GM12864 (cell line): ENCODE results near the gene NUP62.

Source experiments
- DNase-seq: peaks from one replicate; pipeline ENCODE4 v3.0.0-alpha.2; 2011; ENCODE audit warnings: low read depth
- H3K4me3 ChIP-seq: 2 replicates; pipeline ENCODE4 v1.5.1; 2011; ENCODE audit warnings: mild to moderate bottlenecking, low read depth, low read length, control low read depth
- TF ChIP-seq, protein P1 (sequence below): IDR thresholded peaks from 2 replicates; pipeline ENCODE4 v1.5.1; 2011; ENCODE audit warnings: low read depth, mild to moderate bottlenecking, moderate library complexity, low read length, control low read depth, inconsistent platforms; ENCODE audit errors: missing control alignments

Gene NUP62

DNA sequence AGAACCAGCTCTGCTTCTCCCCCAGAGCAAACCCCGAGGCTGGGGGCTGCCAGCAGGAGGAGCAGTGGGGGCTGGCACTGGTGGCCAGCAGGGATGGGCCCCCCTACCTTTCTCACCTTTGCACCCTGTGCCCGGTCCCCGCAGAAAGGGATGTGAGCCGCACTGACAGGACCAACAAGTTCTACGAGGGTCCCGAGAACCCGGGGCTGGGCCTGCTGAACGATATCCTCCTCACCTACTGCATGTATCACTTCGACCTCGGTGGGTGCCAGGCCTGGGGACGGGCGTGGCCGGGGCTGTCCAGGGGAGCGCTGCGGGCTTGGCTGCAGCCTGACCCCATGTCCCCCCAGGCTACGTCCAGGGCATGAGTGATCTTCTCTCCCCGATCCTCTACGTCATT lies 45.2 kb downstream of the NUP62 start:
- TF ChIP-seq, protein P1, sequence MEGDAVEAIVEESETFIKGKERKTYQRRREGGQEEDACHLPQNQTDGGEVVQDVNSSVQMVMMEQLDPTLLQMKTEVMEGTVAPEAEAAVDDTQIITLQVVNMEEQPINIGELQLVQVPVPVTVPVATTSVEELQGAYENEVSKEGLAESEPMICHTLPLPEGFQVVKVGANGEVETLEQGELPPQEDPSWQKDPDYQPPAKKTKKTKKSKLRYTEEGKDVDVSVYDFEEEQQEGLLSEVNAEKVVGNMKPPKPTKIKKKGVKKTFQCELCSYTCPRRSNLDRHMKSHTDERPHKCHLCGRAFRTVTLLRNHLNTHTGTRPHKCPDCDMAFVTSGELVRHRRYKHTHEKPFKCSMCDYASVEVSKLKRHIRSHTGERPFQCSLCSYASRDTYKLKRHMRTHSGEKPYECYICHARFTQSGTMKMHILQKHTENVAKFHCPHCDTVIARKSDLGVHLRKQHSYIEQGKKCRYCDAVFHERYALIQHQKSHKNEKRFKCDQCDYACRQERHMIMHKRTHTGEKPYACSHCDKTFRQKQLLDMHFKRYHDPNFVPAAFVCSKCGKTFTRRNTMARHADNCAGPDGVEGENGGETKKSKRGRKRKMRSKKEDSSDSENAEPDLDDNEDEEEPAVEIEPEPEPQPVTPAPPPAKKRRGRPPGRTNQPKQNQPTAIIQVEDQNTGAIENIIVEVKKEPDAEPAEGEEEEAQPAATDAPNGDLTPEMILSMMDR, result no peak
- no peak overlapping the region for H3K4me3 ChIP-seq
- DNase-seq, result no peak

DNA sequence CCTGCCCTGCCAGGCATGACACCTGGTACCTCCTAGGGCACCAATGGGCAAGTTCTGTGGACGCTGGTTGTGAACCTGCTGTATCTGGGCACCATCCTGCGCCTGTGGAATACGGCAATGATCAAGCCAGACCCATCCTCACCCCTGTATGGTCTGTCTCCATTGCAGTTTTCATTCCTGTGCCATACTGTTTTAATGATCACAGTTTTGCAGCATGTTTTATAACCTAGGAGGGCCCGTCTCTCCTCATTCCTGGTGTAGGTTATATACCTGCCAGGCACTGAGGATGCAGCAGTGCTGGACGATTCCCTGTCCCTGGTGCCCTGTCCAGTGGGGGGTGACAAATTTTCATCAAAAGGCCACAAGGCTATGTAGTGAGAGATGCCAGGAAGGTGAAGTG lies 46.2 kb downstream of the NUP62 start:
- TF ChIP-seq, protein P1, result no peak
- DNase-seq, result no peak
- H3K4me3 ChIP-seq, result no peak overlapping the region

DNA sequence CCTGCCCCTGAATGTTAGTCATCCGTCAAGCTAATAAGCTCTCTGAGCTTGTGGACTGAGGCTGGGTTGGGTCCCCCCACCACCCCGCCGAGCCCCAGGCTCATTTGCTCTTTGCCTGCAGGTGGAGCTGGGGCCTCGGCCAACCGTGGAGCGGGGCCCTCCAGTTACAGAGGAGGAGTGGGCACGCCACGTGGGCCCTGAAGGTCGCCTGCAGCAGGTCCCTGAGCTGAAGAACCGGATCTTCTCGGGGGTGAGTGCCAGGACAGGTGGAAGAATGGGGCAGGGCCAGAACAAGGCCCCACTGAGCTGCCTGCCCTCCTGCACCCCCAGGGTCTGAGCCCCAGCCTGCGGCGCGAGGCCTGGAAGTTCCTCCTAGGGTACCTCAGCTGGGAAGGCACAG lies 46.7 kb downstream of the NUP62 start:
- TF ChIP-seq, protein P1, result no peak
- no peak overlapping the region for H3K4me3 ChIP-seq
- DNase-seq, result no peak

DNA sequence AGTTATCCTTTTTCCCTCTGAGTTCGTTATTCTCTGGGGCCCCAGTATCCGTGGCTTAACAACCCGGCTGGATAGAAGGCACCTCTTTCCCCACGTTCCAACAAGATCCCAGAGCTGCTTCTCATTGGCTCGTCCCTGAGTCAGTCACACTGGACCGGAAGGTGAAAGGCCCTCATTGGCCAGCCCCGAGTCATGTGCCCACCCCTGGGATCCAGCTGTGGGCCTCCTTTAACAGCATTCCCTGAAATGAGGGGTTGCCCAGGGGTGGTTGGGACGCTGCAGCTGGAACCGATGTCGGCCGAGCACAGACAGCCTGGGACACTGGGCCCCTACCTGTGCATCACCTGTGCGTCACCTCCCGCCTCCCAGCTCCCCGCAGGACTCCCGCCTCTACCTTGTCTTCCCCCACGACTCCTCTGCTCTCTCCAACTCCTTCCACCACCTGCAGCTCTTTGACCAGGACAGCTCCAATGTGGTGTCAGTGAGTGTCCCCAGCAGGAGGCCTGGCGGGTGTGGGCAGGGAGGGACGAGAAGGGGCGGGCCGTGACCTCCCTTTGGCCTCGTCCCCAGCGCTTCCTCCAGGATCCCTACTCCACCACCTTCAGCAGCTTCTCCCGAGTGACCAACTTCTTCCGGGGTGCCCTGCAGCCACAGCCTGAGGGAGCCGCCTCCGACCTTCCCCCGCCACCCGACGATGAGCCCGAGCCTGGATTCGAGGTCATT lies 47.5 kb downstream of the NUP62 start:
- no peak overlapping the region for H3K4me3 ChIP-seq
- TF ChIP-seq, protein P1, result no peak
- DNase-seq, result no peak

DNA sequence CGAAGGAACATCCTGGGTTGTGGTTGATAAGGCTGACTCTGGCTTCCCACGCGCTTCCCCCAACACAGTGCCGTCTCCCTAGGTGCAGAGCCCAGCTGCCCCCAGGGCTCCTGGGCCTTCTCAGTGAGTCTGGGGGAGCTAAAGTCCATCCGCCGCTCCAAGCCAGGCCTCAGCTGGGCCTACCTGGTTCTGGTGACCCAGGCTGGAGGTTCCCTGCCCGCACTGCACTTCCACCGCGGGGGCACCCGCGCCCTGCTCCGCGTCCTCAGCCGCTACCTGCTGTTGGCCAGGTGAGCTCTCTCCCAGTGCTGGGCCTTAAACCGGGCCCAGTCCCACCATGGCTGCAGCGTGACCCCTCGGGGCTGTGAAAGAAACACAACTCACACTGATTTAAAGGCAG lies 48.1 kb downstream of the NUP62 start:
- no peak overlapping the region for H3K4me3 ChIP-seq
- DNase-seq, result no peak
- TF ChIP-seq, protein P1, result no peak

DNA sequence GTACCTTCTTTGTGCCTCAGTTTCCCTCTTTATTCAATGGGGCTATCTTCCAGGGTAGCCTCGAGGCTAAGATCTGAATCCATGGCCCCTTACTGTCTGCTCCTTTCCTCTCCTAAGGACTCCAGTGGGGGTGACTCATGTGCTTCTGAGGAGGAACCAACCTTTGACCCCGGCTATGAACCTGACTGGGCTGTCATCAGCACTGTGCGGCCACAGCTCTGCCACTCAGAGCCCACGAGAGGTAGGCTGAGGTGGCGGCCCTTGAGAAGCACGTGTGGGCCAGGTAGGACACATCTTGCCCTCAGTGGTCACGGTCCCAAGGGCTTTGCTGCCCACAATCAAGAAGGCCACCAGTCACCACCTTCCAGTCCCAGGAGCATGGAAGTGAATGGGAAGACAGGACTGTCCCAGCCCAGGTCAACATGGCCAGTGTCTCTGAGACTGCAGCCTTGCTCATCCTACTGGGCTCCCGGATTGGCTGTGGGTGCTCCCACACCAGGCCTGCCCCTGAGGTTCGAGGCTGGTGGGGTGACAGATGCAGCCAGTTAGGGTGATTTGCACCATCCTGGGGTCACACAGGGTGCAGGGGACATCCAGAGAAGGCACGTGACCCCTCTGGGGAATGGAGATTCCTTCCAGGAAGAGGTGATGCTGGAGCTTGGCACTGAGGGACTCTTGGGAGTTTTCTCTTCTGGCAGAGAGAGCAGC lies 49.0 kb downstream of the NUP62 start:
- TF ChIP-seq, protein P1, result no peak

More for the DNA sequence above, 49.0 kb downstream of the NUP62 start:
- H3K4me3 ChIP-seq, result no peak overlapping the region
- no peak for DNase-seq
